Mesothelial cell of epicardium (in vitro differentiated cells): ENCODE measurements around the gene RBM14. TPM values are rescaled to one million over a fixed set of nuclear protein-coding genes. Genes with fewer than 3 reads are reported as not detected.
"Not testable (repeated sequence)": the region's sequence is repeated elsewhere in the genome, so short reads cannot be mapped to it uniquely, and the experiment has no call there.

Source experiments
- DNase-seq, 2 experiments: peaks; one replicate each; pipeline ENCODE4 v3.0.0; 2021; ENCODE audit warnings: low spot score in 2 of 2; ENCODE audit not compliant: unreplicated experiment in 2 of 2
- H3K27ac Mint-ChIP-seq: 2 replicates; pipeline ENCODE4 v1.8.0; 2021; ENCODE audit warnings: mixed read lengths
- H3K27me3 Mint-ChIP-seq: 2 replicates; pipeline ENCODE4 v1.8.0; 2021; ENCODE audit warnings: low read depth, mixed read lengths
- H3K36me3 Mint-ChIP-seq: 2 replicates; pipeline ENCODE4 v1.8.0; 2021; ENCODE audit warnings: mixed read lengths
- H3K4me1 Mint-ChIP-seq: 2 replicates; pipeline ENCODE4 v1.8.0; 2021; ENCODE audit warnings: mixed read lengths
- H3K4me3 Mint-ChIP-seq: 2 replicates; pipeline ENCODE4 v1.8.0; 2021; ENCODE audit warnings: mild to moderate bottlenecking, moderate library complexity, mixed read lengths
- H3K9me3 Mint-ChIP-seq: 2 replicates; pipeline ENCODE4 v1.8.0; 2021; ENCODE audit warnings: mixed read lengths
- total RNA-seq: library from RNA; stranded (reverse); gene quantifications from 3 replicates; pipeline ENCODE4 v1.2.1, GENCODE V29; 2021
- TF ChIP-seq, protein P1 (sequence below): fragments of 200-600 bp; sonication (generic); IDR thresholded peaks from one replicate; pipeline ENCODE4 v1.5.0; 2021; ENCODE audit warnings: antibody characterized with exemption; ENCODE audit not compliant: unreplicated experiment

The RBM14 gene
- total RNA-seq, 1 donor from 2014 or later, result 135 TPM

DNA sequence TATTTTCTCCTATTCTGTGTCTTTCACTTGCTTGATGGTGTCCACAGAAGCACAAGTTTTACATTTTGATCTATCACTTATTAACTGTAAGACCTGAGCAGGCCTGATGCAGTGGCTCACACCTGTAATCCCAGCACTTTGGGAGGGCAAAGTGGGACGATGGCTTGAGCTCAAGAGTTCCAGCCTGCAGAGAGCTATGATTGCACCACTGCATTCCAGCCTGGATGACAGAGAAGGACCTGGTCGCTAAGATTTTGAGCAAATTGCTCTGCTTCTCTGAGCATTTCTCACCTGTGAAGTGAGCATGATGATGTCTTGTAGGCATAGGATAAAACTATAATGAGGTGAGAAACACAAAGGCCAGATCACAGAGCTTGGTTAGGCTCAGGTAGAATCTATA is 30.3 kb upstream of the RBM14 start:
- no peak for DNase-seq
- Mint-ChIP-seq H3K9me3 (peaks cover 17% of the 10 kb centered on the region), H3K27ac (no peak overlapping the region), H3K4me3 (no peak overlapping the region), H3K27me3 (no peaks in the 10 kb centered on the region), H3K36me3 (peaks cover 3% of the 10 kb centered on the region), H3K4me1 (no peaks in the 10 kb centered on the region)
- TF ChIP-seq, protein P1, sequence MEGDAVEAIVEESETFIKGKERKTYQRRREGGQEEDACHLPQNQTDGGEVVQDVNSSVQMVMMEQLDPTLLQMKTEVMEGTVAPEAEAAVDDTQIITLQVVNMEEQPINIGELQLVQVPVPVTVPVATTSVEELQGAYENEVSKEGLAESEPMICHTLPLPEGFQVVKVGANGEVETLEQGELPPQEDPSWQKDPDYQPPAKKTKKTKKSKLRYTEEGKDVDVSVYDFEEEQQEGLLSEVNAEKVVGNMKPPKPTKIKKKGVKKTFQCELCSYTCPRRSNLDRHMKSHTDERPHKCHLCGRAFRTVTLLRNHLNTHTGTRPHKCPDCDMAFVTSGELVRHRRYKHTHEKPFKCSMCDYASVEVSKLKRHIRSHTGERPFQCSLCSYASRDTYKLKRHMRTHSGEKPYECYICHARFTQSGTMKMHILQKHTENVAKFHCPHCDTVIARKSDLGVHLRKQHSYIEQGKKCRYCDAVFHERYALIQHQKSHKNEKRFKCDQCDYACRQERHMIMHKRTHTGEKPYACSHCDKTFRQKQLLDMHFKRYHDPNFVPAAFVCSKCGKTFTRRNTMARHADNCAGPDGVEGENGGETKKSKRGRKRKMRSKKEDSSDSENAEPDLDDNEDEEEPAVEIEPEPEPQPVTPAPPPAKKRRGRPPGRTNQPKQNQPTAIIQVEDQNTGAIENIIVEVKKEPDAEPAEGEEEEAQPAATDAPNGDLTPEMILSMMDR, result no peak

DNA sequence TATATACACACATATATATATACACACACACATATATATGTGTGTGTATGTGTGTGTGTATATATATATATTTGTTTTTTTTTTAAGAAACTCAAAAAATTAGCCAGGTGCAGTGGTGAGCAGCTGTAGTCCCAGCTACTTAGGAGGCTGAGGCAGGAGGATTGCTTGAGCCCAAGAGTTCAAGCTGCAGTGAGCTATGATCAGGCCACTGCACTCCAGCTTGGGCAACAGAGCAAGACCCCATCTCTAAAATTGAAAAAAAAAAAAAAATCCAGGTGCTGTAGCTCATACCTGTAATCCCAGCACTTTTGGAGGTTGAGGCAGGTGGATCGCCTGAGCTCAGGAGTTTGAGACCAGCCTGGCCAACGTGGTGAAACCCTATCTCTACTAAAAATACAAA is 27.1 kb upstream of the RBM14 start:
- DNase-seq, H3K36me3 Mint-ChIP-seq, H3K4me3 Mint-ChIP-seq, H3K27me3 Mint-ChIP-seq, H3K27ac Mint-ChIP-seq, H3K9me3 Mint-ChIP-seq: not testable (repeated sequence)
- H3K4me1 Mint-ChIP-seq, result peaks cover 11% of the 10 kb centered on the region

DNA sequence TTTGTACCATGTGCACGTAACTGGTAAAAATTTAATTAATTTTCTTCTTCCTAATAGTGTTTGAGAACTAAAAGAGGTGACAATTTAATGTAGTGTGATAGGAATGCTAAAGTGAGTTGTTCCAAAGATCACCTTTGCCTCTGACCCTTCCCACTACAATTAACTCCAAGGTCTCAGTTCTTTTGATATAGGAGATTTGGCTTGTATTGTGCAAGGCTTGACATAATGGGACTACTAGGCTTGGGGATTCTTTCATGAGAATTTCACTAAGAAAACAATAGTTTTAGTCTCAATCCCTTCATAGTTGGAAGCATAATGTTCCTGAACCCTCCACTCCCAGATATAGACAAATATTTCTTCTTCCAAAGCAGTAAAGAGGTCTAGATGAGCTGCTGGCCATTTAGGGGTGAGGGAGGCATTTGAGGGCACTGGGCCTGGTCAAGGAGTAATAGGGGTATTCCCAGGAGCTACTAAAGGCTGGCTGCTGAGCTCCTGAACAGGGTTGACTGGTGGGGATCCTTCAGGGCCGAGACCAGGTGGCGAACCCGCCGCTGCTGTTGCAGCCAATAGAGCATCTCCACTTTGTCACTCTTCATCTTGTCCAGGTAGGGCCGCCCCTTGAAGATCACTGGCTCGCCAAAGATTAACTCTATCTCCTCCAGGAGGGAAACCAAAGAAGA is 26.3 kb upstream of the RBM14 start:
- no peak overlapping the region for H3K27ac Mint-ChIP-seq
- TF ChIP-seq, protein P1, result no peak
- no peaks in the 10 kb centered on the region for H3K36me3 Mint-ChIP-seq
- H3K9me3 Mint-ChIP-seq, result peaks cover 7% of the 10 kb centered on the region
- DNase-seq, result no peak
- peaks cover 17% of the 10 kb centered on the region for H3K4me1 Mint-ChIP-seq
- no peaks in the 10 kb centered on the region for H3K27me3 Mint-ChIP-seq
- H3K4me3 Mint-ChIP-seq, result no peak overlapping the region

DNA sequence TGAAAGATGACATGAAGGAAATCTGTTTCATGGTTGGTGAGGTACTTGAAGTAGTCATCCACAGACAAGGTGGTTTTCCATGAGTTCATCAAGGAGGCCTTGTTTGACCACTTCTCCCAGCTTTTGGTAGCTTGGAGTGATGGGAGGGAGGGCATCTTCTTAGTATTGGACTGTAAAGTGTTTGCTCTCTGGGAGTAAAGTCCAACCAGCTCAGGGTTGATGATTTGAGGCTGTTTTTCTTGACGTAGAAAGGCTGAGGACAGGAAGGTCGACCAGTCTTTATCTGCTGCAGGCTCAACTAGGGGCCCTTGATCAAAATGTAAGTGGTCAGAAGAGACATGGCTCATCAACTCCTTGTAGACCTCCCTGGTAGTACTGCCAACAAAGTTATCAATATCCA is 25.3 kb upstream of the RBM14 start:
- H3K4me3 Mint-ChIP-seq, result no peak overlapping the region
- H3K4me1 Mint-ChIP-seq, result peaks cover 24% of the 10 kb centered on the region
- peaks cover 7% of the 10 kb centered on the region for H3K9me3 Mint-ChIP-seq
- TF ChIP-seq, protein P1, result no peak
- no peaks in the 10 kb centered on the region for H3K36me3 Mint-ChIP-seq
- no peaks in the 10 kb centered on the region for H3K27me3 Mint-ChIP-seq
- H3K27ac Mint-ChIP-seq, result no peak overlapping the region
- no peak for DNase-seq

DNA sequence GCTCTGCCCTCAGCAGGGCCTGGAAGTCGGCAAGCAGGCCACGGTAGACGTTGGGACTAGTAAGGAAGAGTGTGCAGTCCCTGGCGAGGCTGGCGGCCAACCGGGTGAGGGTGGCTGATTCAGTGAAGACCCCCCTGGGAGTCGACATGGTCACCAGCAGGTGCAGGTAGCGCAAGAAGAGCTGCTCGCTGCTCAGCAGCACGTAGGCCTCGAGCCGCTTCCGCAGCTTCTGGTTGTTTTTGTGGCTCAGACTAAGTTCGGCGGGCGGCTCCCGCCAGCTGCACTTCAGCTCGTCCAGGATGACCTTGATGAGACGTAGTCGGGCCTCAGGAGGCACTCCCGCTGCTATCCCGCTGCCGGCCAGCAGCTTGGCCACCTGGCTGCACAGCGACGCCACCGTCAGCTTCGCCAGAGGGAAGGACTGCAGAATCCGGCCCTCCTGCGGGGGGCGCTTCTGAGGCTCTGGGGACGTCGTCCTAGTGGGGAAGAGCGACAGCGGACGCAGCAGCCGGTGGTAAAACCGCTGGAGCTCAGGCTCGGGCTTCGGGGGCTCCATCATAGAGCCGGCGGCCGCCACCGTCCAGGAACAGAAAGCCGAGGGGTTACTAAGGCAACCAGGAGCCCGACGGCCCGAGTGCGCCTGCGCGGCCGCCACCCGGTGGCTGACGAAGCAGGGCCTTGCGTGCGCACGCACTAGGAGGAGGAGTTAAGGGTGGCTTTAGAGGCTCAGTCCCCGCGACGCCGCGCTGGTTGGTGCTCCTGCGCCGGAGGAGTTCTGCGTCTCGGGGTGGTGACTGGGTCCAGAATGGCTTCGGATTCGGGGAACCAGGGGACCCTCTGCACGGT is 23.8 kb upstream of the RBM14 start, which contains the start of the genes CCDC87 and CCS:
TSS of gene CCDC87 (minus strand) at position 607 of the 846 bp plus-strand sequence. CDS start at position 559, 48 bp downstream.
TSS of gene CCS (plus strand) at position 729 of the 846 bp plus-strand sequence. CDS start at position 806, 77 bp downstream.
- Mint-ChIP-seq H3K36me3 (no peaks in the 10 kb centered on the region), H3K27me3 (no peaks in the 10 kb centered on the region), H3K9me3 (peaks cover 7% of the 10 kb centered on the region), H3K4me3 (peak within 1 kb of the TSS; percentile 100), H3K27ac (peak within 1 kb of the TSS; percentile 100), H3K4me1 (peaks cover 24% of the 10 kb centered on the region)
- TF ChIP-seq, protein P1, result peak; percentile 48
- peak; percentile 98 to 99 for DNase-seq

DNA sequence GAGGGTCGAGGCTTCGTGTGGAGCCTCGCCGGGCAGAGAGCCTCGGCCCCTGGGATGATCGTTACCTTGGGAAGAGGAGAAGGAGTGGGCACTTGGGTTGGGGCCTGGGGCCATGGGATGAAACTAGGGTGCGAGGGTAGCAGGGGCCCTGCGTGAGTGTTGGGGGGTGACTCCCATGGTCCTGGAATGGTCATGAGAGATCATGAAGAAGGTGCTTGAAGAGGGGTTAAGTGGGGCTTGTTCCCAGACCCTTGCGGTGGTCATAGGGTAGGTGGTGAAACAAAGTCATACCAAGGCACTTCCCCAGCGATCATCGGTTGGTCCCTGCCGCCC is 23.2 kb upstream of the RBM14 start:
- peaks cover 24% of the 10 kb centered on the region for H3K4me1 Mint-ChIP-seq
- peaks cover 7% of the 10 kb centered on the region for H3K9me3 Mint-ChIP-seq
- H3K36me3 Mint-ChIP-seq, result no peaks in the 10 kb centered on the region
- DNase-seq, result no peak
- peak overlapping the region; percentile 100 for H3K27ac Mint-ChIP-seq
- no peaks in the 10 kb centered on the region for H3K27me3 Mint-ChIP-seq
- TF ChIP-seq, protein P1, result no peak
- H3K4me3 Mint-ChIP-seq, result peak overlapping the region; percentile 100
